Endothelial cell of umbilical vein (primary cell): ENCODE measurements around the gene PHOX2A. TPM values are rescaled to one million over a fixed set of nuclear protein-coding genes. Genes with fewer than 3 reads are reported as not detected.

Experiments
- BruUV-seq: library from RNA; stranded (reverse); fragments of 400-500 nt; replicated peaks from 2 replicates; lab custom pipeline; 2021; lab: Mats Ljungman, UMichigan
- CTCF ChIA-PET: fragments of 300-600, 350-600 bp; sonication (Branson Sonifier 250); formaldehyde crosslinking; loops from one replicate; lab custom pipeline; 2021; ENCODE audit warnings: antibody characterized with exemption, inconsistent platforms; lab: Charles Lee
- POLR2A ChIA-PET: fragments of 300-600, 350-600 bp; sonication (Branson Sonifier 250); formaldehyde crosslinking; loops from one replicate; lab custom pipeline; 2021; ENCODE audit warnings: antibody characterized with exemption, inconsistent platforms; lab: Charles Lee
- DNase-seq: peaks from one replicate; pipeline ENCODE4 v3.0.0-alpha.2; 2011; ENCODE audit warnings: low read depth, low spot score
- FAIRE-seq: peaks from 2 replicates; lab custom pipeline; 2011; peaks lifted over from hg19 to GRCh38; lab: Jason Lieb, UNC
- H2AFZ ChIP-seq: 2 replicates; pipeline ENCODE4 v1.6.0; 2012; ENCODE audit warnings: low read depth, low read length, control low read depth, inconsistent platforms
- H3K27ac ChIP-seq: 2 replicates; pipeline ENCODE4 v1.5.1; 2011; ENCODE audit warnings: low read depth, mild to moderate bottlenecking, control low read depth, low read length, moderate library complexity; ENCODE audit not compliant: insufficient read depth
- H3K27me3 ChIP-seq, 2 experiments: 2 replicates each; pipeline versions ENCODE4 v1.6.0 to v1.6.1; 2011; ENCODE audit warnings: low read length in 2 of 2, mixed read lengths in 1 of 2; ENCODE audit not compliant: control insufficient read depth in 2 of 2, insufficient read depth in 2 of 2
- H3K36me3 ChIP-seq, 2 experiments: 2 replicates in 1 of 2; 3 replicates in 1 of 2; pipeline ENCODE4 v1.5.1; 2011; ENCODE audit warnings: low read length in 2 of 2, mild to moderate bottlenecking in 1 of 2, moderate library complexity in 1 of 2; ENCODE audit not compliant: control insufficient read depth in 2 of 2, insufficient read depth in 2 of 2; ENCODE audit errors: extremely low read depth in 1 of 2
- H3K4me1 ChIP-seq: 3 replicates; pipeline ENCODE4 v1.5.1; 2011; ENCODE audit warnings: mild to moderate bottlenecking, low read length; ENCODE audit not compliant: control insufficient read depth, insufficient read depth; ENCODE audit errors: extremely low read depth
- H3K4me2 ChIP-seq: 2 replicates; pipeline ENCODE4 v1.6.1; 2011; ENCODE audit warnings: low read length, control low read depth, mixed read lengths; ENCODE audit not compliant: insufficient read depth
- H3K4me3 ChIP-seq, 3 experiments: fragments of 200-600 bp in 1 of 3; sonication (generic), shearing (Covaris generic) in 1 of 3; replicated peaks in 1 of 3; 2 replicates each; pipeline ENCODE4 v1.5.1; 2011 to 2016; ENCODE audit warnings: control low read depth in 3 of 3, low read length in 3 of 3, mild to moderate bottlenecking in 2 of 3, inconsistent platforms in 1 of 3, low read depth in 1 of 3, moderate library complexity in 1 of 3; ENCODE audit not compliant: insufficient read depth in 1 of 3
- H3K79me2 ChIP-seq: 2 replicates; pipeline ENCODE4 v1.6.0; 2012; ENCODE audit warnings: low read length, inconsistent platforms; ENCODE audit not compliant: control insufficient read depth, insufficient read depth
- H3K9ac ChIP-seq: replicated peaks from 2 replicates; pipeline ENCODE3; 2011; ENCODE audit warnings: low read length, control low read depth; ENCODE audit not compliant: insufficient read depth; ENCODE audit errors: extremely low read depth
- H3K9me1 ChIP-seq: replicated peaks from 3 replicates; pipeline ENCODE4 v1.6.0; 2011; ENCODE audit warnings: mild to moderate bottlenecking, low read length; ENCODE audit not compliant: control insufficient read depth, insufficient read depth; ENCODE audit errors: extremely low read depth
- H3K9me3 ChIP-seq: replicated peaks from 2 replicates; pipeline ENCODE4 v1.5.1; 2012; ENCODE audit warnings: low read length, inconsistent platforms; ENCODE audit not compliant: control insufficient read depth, insufficient read depth
- H4K20me1 ChIP-seq: replicated peaks from 2 replicates; pipeline ENCODE3; 2011; ENCODE audit warnings: mild to moderate bottlenecking, low read length; ENCODE audit not compliant: control insufficient read depth, insufficient read depth; ENCODE audit errors: extremely low read depth
- CTCF ChIP-seq, 2 donors: IDR thresholded peaks; 1 replicate in 1 of 2; 2 replicates in 1 of 2; pipeline ENCODE4 v1.5.1; 2011; ENCODE audit warnings: low read length in 2 of 2, mild to moderate bottlenecking in 2 of 2, moderate library complexity in 2 of 2, control low read depth in 1 of 2, inconsistent platforms in 1 of 2, low read depth in 1 of 2; ENCODE audit not compliant: insufficient read depth in 1 of 2; ENCODE audit errors: extremely low read depth in 1 of 2
- EZH2 ChIP-seq: IDR thresholded peaks from 2 replicates; pipeline ENCODE4 v1.6.1; 2012; ENCODE audit warnings: borderline replicate concordance, low read depth, mild to moderate bottlenecking, moderate library complexity, low read length, inconsistent platforms; ENCODE audit not compliant: severe bottlenecking
- FOS ChIP-seq: IDR thresholded peaks from 2 replicates; pipeline ENCODE4 v1.6.1; 2011; ENCODE audit warnings: mild to moderate bottlenecking, low read length, moderate library complexity, borderline replicate concordance; ENCODE audit not compliant: insufficient read depth
- GATA2 ChIP-seq: IDR thresholded peaks from 2 replicates; pipeline ENCODE4 v1.7.0; 2011; ENCODE audit warnings: low read depth, mild to moderate bottlenecking, moderate library complexity, mixed read lengths, low read length; ENCODE audit not compliant: insufficient read length, insufficient read depth
- JUN ChIP-seq: IDR thresholded peaks from 2 replicates; pipeline ENCODE4 v1.6.1; 2011; ENCODE audit warnings: borderline replicate concordance, low read depth; ENCODE audit not compliant: insufficient read length, insufficient read depth
- MAX ChIP-seq: IDR thresholded peaks from 2 replicates; pipeline ENCODE4 v1.6.1; 2011; ENCODE audit not compliant: insufficient read depth, insufficient read length
- MYC ChIP-seq: IDR thresholded peaks from one replicate; pipeline ENCODE4 v1.6.1; 2011; ENCODE audit warnings: mild to moderate bottlenecking, low read depth, low read length
- POLR2A ChIP-seq: IDR thresholded peaks from 2 replicates; pipeline ENCODE4 v1.6.1; 2012; ENCODE audit warnings: low read depth, mild to moderate bottlenecking, control low read depth, low read length
- POLR2AphosphoS5 ChIP-seq: IDR thresholded peaks from 2 replicates; pipeline ENCODE4 v1.6.1; 2012; ENCODE audit warnings: low read depth, mild to moderate bottlenecking, control low read depth, low read length, moderate library complexity; ENCODE audit not compliant: insufficient read depth
- dilution Hi-C: fragments of 300-500 bp; cut with MboI; formaldehyde crosslinking; loops from one replicate; pipeline ENCODE4 v1.15.0; 2019; ENCODE audit warnings: low sequenced_read_pairs; ENCODE audit not compliant: extremely low pct_ligation_motif_present
- intact Hi-C: fragments of 100-400 bp; cut with micrococcal nuclease; formaldehyde crosslinking; loops from one replicate; pipeline ENCODE4 v1.10.0; 2022
- polyA plus RNA-seq, 4 experiments: library from polyadenylated mRNA; depleted of rRNA in 3 of 4; stranded (reverse) in 3 of 4; unstranded in 1 of 4; fragments of >200 nt; gene quantifications; 2 replicates each; pipeline versions ENCODE4 v1.2.1 to v1.2.3, GENCODE V29; 2011 to 2012; ENCODE audit warnings: missing spikeins in 1 of 4
- total RNA-seq: library from RNA; stranded (reverse); gene quantifications from 2 replicates; pipeline ENCODE4 v1.2.3, GENCODE V29; 2021

The PHOX2A gene
- total and polyA plus RNA-seq, 2 donors (not counting 3 experiments of a cell fraction or from before 2014, with no cell fraction given), result not detected

GRCh38 chr11:72254299-72254993, 10.5 kb upstream of the PHOX2A start:
- no peaks in the 10 kb centered on the region for H3K9me1 ChIP-seq
- H3K4me1 ChIP-seq, result no peaks in the 10 kb centered on the region
- intact Hi-C loops (no loop called here), dilution Hi-C loops (no loop called here)
- BruUV-seq, result no TSS peak
- H3K36me3 ChIP-seq, result no peaks in the 10 kb centered on the region
- no peak overlapping the region for H3K4me2 ChIP-seq
- CTCF ChIA-PET, result interaction anchor here (0.7 to 1.9 kb wide), 5 partner anchors 8 to 177 kb away, joined by 3 to 7 read pairs (median 3); no protein-coding TSS in a partner anchor
- peaks cover 13 to 19% of the 10 kb centered on the region in 2 experiments for H3K27me3 ChIP-seq
- no peak for FAIRE-seq
- no peak overlapping the region for H3K27ac ChIP-seq
- POLR2A ChIA-PET, result no interaction called here
- DNase-seq, result no peak
- TF ChIP-seq POLR2A, result no peak
- TF ChIP-seq EZH2, result no peak
- no peak for TF ChIP-seq MAX
- TF ChIP-seq MYC, result no peak
- TF ChIP-seq POLR2AphosphoS5, result no peak
- no peak for TF ChIP-seq FOS
- TF ChIP-seq JUN, result no peak
- no peak for TF ChIP-seq CTCF (IDR thresholded peaks at IDR 0.05; ENCODE audit: extremely low read depth in 1 of 2, insufficient read depth in 1 of 2, low read depth in 1 of 2, low read length in 2 of 2)
- TF ChIP-seq GATA2, result no peak
- H3K9me3 ChIP-seq, result no peaks in the 10 kb centered on the region
- no peak overlapping the region for H3K4me3 ChIP-seq
- H2AFZ ChIP-seq, result no peak overlapping the region
- no peaks in the 10 kb centered on the region for H3K79me2 ChIP-seq
- H4K20me1 ChIP-seq, result no peaks in the 10 kb centered on the region
- H3K9ac ChIP-seq, result no peak overlapping the region
